Tibial nerve (tissue), 4 donors: ENCODE results near the gene NEDD4L.

Experiments used
- EP300 ChIP-seq, 2 donors: sonication (generic); formaldehyde crosslinking; IDR thresholded peaks; one replicate each; pipeline ENCODE4 v1.6.1; 2017; ENCODE audit warnings: antibody characterized with exemption in 2 of 2, mild to moderate bottlenecking in 1 of 2
- POLR2A ChIP-seq, 2 donors: fragments of 450-650 bp; IDR thresholded peaks; one replicate each; pipeline ENCODE4 v1.6.1; 2017; ENCODE audit warnings: antibody characterized with exemption in 2 of 2, mild to moderate bottlenecking in 2 of 2, moderate library complexity in 2 of 2
- TF ChIP-seq, protein P1 (sequence below), 5 experiments: fragments of 200-600 bp in 3 of 5; fragments of 450-650 bp in 2 of 5; sonication (generic) in 3 of 5; IDR thresholded peaks; one replicate each; pipeline ENCODE4 v1.5.1; 2016 to 2019; ENCODE audit warnings: antibody characterized with exemption in 5 of 5, mild to moderate bottlenecking in 3 of 5, moderate library complexity in 2 of 5

GRCh38 chr18:58113337-58113736 is 69.3 kb downstream of the NEDD4L start:
- TF ChIP-seq, protein P1, sequence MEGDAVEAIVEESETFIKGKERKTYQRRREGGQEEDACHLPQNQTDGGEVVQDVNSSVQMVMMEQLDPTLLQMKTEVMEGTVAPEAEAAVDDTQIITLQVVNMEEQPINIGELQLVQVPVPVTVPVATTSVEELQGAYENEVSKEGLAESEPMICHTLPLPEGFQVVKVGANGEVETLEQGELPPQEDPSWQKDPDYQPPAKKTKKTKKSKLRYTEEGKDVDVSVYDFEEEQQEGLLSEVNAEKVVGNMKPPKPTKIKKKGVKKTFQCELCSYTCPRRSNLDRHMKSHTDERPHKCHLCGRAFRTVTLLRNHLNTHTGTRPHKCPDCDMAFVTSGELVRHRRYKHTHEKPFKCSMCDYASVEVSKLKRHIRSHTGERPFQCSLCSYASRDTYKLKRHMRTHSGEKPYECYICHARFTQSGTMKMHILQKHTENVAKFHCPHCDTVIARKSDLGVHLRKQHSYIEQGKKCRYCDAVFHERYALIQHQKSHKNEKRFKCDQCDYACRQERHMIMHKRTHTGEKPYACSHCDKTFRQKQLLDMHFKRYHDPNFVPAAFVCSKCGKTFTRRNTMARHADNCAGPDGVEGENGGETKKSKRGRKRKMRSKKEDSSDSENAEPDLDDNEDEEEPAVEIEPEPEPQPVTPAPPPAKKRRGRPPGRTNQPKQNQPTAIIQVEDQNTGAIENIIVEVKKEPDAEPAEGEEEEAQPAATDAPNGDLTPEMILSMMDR (IDR thresholded peaks at IDR 0.05) = no peak
- TF ChIP-seq POLR2A (IDR thresholded peaks at IDR 0.05) (no peak), EP300 (IDR thresholded peaks at IDR 0.05) (no peak)
